ENCODE data around the gene ACVR2A.

DNA sequence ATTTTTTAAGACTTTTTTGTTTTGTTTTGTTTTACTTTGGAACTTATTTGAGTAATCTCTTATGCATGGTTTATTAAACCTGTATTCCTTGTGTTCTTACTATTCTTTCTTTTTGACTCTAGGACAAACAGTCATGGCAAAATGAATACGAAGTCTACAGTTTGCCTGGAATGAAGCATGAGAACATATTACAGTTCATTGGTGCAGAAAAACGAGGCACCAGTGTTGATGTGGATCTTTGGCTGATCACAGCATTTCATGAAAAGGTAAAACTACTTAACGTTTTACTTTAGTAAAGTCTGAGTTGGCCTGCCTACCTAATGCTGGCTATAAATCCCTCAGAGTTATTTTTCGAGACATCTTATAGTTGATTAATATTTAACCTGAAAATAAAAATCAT is 72.3 kb downstream of the ACVR2A start:
- TF ChIP-seq CTCF (IDR thresholded peaks at IDR 0.05; ENCODE audit: low read length): no peak
- TF ChIP-seq EZH2 (optimal IDR thresholded peaks at IDR 0.05; ENCODE audit: low read depth, low read length): no peak
